Measurements from ENCODE around the gene NAA20.
A peak's percentile ranks its signal among the peaks of the same experiment; 100 is the strongest.
"Not testable (repeated sequence)": the region's sequence is repeated elsewhere in the genome, so short reads cannot be mapped to it uniquely, and the experiment has no call there.

The NAA20 gene

DNA sequence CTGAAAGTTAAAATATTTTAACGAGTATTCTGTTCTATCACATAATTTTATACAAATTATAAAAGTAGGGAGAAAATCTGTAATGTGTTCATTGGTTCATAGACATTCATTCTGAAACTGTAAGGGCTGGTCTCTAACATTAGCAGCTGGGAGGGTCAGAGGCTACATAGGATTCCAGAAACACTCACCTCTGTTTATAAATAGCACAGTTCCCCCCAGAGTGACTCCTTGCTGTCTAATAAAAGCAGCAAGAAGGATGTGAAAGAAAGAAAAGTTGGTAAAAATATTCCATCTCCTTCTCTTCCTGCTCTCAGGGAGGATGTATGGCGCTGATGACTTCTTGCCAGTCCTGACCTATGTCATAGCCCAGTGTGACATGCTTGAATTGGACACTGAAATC lies 25.3 kb upstream of the NAA20 start:
- no peak for DNase-seq

DNA sequence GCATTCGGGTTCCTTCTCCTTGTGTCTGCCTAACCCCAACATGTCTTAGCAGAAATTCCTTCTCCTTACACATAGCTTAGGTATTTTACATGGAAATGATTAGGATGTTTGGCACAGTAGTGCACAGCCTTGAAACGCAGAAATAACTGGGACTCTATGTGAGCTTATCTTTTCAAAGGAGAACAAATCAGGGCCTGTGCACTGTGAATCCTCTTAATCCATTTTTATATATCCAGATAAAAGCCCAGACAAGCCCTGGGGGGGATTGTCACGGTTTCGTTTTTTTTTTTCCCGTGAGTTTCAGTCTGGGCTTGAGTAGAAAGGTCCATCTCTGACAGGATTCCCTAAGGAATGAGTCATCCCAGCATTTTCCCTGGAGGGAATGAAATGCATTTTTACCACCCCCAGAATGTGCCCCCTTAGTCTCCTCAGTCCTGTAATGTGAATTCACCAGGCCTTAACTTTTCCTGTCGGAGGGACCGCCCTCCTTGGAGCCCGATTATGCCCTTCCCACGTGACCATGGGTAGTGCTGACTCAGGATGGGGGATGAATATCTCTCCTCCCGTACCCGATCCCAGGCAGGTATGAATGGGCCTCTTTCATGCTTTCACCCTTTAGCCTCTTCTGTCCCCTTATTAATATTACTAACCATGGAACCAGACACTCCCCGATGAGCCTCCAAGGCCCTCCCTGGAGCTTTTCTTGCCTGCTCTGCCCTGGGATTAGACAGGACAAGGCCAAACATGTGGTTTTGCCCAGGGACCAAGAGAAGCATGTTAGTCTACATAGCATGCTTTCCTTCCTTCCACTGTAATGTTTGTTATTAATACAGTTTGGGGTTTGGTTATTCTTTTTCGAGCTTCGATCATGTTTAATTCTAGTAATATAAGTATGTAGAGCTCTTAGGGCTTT lies 23.9 kb upstream of the NAA20 start:
- DNase-seq: no peak

DNA sequence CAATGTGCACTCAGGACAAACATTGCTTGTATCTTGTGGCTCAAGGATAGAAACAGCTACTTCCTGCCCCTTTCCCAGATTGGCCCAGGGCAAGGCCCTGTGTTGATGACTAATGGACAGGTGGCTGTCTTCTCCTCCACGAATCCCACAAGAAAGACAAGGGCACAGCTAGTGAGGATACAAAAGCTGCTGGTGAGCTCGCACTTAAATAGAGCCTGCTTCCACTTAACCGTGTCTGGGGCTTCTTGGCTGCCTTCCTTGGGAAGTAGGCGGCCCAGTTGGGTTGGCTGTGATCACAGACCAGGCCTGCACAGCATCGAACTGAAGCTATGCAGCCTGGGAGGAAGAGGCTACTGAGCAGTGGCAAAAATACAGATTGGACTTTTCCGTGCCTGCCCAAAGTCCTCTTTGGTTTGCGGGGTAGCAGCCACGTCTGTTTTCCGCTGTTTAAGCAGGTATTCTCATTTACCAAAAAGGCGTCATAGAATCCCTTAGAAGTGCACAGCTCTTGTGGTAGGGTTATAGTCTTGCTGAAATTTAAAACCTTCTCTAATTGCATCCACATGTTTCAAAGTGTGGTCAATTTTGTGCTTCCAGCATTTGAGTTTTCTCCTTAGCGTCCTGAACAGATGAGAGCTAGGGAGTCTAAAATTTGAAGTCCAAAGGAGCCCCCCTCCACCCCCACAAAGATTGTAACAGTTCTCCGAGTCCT lies 23.0 kb upstream of the NAA20 start:
- no peak for DNase-seq

DNA sequence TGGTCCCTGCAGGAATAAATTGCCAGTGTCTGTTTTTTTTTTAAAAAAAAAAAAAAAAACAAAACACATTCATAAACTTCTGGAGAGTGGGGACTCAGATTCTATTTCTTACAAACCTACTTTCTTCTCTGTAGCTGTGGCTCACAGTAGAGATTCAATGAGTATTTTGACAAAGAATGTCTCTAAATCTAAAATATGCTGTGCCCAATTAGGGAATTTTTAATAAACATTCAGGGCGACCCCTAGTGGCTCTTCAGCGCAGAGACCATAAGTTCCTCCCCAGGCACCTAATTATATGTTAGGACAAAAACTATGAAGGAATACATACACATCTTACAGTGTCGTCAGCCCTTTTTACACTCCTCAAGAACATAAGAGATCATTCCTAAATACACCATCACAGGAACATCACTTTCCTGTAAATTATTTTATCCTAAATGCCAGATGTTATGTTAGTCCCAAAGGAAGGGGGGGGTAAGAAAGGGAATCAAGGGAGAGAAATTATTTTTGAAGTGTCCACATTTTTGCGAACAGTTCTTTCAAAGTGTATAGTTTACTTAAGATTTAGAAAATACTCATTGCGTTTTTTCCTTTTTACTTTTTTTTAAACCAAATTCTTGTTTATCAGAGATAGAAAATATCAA lies 21.8 kb upstream of the NAA20 start:
- DNase-seq: peak; percentile 67

DNA sequence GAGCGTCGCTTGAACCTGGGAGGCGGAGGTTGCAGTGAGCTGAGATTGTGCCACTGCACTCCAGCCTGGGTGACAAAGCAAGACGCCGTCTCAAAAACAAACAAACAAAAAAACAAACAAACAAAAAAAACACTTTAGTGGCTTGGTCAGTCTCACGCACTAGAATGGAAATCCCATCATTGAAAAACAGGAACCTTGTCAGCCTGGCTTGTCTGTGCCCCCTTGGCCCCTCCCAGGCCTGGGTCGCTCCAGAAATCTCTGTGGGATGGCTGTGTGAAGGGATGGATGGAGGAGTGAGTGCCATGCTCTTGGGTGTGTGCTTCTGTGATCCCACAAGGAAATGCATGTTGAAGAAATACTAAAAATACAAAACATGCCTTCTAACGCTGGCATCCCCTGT lies 20.9 kb upstream of the NAA20 start:
- DNase-seq: no peak

DNA sequence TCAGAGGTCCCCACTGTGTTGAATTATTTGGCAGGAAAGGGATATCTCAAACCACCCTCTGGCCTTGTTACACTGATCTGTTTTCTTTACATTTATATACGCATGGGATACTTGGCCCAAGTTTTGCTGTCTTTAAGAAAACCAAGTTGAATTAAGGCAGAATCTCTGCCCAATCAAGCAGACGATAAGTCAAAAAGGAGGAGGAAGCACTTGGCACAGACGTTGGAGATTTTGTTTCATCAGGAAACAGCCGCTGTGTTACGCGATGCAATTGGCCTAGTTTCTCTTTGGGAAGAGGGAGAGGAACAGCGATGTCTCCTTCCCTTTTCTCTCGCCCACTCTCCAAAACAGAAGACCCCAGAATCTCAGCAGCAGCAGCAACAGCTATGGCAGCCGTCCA lies 20.2 kb upstream of the NAA20 start:
- no peak for DNase-seq

DNA sequence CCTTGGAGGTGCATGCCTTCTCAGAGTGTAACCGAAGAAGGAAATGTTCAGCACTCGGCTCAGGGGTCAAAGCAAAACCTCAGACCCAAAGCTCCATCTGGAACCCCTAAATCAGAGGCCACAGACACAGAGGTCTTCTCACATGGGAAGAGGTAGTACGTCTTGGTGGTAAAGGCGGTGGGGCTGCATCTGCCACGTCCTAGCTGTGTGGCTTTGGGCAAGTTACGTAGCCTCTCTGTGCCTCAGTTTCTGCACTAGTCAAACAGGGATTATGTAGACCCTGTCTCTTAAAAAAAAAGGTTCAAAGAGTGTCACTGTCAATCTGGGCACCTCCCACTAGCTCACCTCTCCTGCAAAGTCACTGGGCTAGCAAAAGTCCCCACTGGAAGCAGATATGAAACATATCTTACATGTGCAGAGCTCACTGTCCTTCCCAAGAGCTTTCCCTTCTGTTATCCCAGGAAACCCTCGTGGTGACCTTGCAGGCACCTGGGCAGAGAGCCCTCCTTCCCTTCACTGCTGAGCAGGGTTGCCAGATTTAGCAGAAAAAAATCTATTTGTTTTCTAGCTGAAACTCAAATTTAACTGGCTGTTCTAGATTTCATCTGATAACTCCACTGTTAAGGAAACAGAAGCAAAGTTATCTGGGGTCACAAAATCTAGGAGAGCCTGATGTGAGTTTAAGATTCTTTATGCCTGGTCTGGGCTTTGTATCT lies 18.0 kb upstream of the NAA20 start:
- no peak for DNase-seq

DNA sequence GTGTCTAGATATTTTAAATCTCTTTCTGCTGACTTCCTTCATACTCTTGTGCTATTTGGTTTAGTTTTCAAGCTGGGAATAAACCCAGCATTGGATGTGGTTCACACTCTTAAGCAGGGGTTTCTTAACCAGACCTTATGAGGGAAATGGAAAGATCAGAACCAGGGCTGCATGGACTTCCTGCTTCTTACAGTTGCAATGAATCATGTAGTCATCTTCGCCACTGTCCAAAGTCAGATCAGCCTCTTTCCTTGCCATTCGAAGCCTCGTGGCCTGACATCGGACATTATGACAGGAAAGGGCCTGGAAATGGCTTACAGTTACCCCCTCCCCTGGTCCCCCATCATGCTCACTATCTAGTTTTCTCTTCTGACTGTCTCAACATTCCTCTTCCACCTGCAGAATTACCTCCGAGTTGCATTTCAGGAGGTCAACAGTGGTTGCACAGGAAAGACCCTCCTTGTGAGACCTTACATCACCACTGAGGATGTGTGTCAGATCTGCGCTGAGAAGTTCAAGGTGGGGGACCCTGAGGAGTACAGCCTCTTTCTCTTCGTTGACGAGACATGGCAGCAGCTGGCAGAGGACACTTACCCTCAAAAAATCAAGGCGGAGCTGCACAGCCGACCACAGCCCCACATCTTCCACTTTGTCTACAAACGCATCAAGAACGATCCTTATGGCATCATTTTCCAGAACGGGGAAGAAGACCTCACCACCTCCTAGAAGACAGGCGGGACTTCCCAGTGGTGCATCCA lies 16.8 kb upstream of the NAA20 start:
- DNase-seq: no peak

DNA sequence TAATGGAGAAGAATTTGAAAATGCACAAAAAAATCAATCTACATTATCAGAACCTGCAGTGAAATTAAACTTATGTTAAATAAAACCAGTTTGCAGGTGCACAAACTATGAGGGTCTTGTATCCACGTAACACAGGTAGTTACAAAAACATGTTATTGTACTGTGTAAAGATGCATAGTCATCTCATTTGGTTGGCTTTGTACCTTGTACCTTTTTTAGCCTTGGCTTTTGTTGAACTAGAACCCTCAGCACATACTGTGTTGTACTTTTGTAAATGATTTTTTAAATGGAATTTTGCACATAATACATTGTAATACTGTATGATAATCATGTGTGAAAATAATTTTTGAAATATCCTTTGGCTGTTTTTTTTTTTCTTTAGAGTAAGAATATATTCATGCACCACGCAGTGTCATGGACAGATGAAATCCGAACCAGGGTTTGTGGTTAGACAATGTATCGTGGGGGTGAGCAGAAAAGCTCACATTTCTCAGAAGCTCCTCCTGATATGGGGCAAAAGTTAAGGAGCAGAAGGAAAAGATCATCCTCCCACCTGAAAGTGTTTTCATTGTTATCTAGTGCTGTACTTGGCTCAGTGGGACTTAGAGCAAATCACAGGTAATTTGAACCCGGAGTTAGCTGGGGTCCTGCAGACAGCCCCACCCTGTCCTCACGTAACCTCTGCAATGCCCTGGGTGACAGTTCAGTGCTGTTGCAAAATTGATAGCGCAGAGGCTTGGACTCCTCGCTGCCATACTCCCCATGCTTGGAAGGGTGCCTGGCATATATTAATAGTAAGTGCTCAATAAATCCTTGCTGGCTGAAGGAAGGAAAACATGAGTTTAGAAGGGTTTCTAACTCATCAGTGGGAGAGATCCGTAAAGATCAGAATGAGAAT lies 14.8 kb upstream of the NAA20 start:
- DNase-seq: no peak

DNA sequence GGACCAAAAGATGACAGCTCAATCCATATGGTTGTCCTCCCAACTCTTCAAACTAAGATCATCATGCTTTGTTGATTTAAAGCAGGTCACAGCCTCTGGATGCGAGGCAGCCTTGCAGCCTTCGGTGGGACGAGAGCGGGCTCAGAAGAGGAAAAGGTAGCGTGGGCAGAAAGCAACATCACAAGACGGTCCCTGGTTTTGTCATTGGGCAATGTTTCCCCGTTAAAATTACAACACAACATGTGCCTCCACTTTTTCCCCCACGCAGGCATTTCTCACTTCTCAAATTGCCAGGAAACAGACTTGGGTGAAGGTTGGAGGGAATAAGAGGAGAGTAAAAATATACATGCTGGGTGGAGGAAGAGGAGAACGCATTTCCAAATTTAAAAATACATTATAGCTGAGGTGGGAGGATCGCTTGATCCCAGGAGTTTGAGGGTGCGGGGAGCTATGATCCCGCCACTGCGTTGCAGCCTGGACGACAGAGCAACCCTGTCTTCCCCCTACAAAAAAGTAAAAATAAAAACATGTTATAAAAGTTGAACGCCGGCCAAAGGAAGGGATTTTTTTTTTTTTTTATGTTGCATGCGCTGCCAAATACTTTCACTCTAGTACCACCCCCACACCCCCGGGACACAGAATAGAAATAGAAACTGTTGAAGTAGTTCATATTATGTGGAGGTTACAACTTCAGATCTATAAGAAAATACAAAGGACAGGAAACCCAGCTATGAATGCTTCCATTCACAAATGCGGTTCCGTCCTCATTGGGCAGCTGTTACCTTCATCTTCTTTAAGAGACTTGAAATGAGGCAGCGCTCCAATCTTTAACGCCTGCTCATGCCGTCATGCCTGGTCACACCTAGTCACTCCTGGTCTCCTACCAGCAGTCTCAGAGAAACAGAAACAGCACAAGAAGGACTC lies 13.9 kb upstream of the NAA20 start:
- no peak for DNase-seq

DNA sequence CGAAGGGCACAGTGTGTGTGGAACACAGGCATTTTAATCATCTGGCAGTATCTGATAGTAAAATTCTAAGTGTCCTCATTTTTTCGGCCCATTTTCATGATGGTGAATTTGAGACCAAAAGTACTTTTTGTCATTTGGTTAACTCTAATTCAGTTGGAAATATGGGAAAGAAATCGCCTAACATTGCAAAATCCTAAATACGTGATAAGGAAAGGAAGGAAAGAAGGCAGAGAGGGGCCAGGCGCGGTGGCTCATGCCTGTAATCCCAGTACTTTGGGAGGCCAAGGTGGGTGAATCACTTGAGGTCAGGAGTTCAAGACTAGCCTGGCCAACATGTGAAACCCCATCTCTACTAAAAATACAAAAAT lies 13.2 kb upstream of the NAA20 start:
- not testable (repeated sequence) for DNase-seq

DNA sequence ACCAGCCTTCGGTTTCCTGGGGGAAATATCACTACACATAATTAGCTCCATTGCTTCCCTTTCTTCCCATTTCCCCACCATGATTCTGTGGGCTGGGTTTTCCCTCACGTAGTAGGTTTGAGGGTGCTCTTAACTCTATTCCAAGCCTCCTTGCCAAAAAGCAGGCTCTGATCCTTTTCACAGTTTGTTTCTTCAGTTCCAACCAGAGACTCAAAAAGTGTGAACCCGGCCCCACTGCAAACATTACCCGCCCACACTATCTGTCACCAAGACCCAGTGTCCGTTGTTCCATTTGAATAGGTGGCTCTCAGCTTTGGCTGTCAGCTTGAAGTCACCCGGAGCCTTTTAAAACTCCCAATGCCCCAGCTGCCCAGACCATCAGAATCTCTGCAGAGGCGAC lies 11.8 kb upstream of the NAA20 start:
- DNase-seq: no peak

DNA sequence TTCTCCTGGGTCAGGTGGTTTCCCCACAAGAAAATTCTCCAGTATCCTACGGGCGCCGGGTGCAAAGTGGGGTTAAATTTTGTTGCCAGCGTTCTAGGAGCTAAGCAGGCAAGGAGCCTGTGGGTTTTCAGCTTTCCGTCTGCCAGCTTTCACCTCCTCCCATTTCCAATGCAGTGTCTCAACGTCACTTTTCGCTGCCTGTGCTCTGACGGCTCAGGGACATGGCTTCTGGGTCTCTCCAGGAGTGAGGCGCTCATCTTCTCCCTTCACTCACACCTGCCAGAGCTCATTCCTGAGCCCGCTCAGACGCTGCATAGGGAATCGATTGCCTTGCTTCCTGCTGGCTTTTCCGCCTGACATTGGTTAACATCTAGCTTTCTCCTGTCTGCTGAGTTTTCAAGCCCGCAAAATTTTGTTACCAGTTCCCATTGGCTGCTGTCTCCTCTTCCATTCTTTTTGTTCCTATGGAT lies 7.3 kb upstream of the NAA20 start:
- DNase-seq: peak; percentile 24

DNA sequence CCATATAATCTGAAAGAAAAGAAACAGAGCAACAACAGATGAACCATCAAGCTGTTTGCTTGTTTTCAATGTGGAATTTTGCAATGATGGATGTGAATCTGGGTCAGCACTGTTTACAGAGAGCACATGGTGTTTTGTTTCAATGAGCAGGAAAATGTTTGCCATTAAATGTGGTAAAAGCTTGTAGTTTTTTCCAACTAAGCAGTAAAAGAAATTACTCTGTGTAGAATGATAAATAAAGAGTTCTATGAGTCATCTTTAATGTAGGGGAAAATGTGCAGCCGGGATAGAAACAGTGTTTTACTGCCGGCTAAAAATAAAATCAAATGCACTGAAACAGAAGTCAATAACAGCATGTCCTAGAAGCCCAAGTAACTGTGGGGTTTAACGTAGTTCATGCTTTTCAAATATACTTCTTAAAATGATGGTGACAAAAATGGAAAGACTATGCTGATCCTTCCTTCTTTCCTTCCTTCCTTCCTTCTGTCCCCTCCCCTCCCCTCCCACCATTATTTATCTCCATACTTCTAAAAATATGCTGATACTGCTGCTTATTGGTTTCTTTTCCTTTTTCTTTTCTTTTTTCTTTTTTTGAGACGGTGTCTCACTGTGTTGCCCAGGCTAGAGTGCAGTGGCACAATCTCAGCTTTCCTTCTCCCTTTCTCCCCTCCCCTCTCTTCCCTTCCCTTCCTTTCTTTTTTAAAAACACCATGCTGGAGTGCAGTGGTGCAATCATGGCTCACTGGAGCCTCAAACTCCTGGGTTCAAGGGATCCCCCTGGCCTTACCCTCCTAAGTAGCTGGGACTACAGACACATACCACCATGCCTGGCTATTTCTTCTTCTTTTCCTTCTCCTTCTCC lies 6.3 kb upstream of the NAA20 start:
- peak; percentile 73 for DNase-seq

DNA sequence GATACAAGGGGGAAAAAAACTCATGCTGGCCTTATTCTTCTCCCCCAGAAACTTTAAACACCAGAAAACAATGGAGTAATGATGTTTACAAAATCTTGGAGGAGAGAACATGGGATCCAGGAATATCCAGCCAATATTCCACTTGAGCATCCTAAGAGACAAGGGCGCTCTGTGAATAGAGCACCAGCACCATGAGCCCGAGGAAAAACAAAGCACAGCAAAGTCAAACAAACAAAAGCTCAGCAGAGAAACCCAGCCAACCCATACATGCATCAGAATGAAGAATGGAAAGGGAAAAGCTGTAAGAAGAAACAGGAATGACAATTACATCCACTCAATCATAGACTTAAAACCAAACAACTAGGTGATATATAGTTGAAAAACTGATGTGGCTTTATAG lies 4.6 kb upstream of the NAA20 start:
- no peak for DNase-seq

DNA sequence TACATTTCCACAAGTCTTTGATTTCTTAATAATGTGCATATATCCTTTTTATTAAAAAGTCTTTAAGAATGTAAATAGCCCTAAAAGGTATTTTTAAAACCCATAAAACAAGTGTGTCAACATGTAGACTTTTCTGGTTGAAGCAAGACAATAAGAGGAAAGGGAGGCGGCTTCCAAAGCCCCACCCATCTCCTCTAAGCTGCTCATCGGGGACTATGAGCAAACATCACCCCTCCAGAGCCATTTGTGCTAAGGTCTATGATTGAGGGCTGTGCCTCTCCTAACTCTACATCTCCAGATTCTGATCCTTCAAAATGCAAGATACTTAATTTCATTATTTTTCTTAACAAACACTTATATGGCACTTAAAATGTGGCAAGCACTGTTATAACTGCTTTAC lies 2.5 kb upstream of the NAA20 start:
- no peak for DNase-seq

DNA sequence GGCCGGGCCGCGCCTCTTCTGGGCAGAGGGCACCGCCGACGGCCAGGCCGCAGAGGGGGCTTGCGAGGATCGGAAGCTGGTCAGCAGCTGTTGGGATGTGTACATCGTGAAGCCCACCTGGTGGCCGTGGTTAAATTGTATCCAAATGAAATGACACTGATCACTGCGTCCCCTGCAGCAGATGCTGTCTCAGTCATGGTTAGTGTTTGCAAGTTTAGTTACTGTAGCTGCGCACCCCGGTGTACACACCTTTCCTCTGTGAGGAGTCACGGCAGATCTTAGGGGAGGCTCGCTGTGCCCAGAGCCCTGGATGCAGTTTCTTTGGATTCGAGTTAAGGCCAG lies 653 bp downstream of the NAA20 start:
- no peak for DNase-seq

DNA sequence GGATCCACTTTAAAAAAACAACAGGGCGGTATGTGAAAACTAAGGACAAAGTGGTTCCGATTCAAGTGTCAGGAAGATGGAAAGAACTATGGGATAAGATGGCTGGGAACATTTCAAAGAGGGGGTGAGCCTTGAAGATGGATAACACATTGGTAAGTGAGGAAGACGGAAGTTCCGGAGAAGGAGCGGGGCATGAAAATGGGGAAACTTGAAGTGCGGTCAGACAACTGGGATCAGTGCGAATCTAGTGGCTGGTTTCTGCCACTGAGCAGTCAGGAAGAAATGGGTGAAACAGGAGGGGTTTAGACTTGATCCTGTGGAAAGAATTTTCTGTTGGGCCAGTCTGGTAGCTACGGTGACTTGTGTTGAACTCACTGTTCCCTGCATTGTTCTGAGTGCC lies 1.2 kb downstream of the NAA20 start:
- DNase-seq: no peak

DNA sequence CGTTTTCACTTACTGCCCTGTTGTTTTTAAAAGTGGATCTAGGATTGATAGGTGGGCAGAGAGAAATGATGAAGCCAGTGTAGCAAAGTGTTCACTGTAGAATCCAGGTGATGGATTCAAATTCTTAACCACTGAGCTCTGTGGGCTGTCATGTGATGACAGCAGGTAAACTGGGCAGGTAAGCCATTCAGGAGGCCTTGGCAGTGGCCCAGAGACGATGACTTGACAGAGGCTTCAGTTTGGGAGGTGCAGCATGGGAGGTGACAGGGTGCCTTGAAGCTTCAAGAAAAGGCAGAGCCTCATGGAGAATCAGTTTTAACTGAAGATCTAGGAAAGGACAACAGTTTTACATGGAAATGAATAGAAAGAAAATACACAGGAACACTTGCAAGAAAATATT lies 2.0 kb downstream of the NAA20 start:
- DNase-seq: no peak
